ENCODE measurements around the gene RNF144B. TPM values are rescaled to one million over a fixed set of nuclear protein-coding genes. Genes with fewer than 3 reads are reported as not detected.

Gene RNF144B
- total RNA-seq, 1 donor from 2014 or later, result 13.5 TPM

GRCh38 chr6:18425218-18425617, 38.1 kb downstream of the RNF144B start:
- Mint-ChIP-seq H3K36me3 (ENCODE audit: low read depth) (peaks cover 32% of the 10 kb centered on the region), H3K9me3 (no peaks in the 10 kb centered on the region), H3K4me1 (peaks cover 19% of the 10 kb centered on the region), H3K27me3 (no peaks in the 10 kb centered on the region), H3K4me3 (no peak overlapping the region), H3K27ac (no peak overlapping the region)
- POLR2A ChIA-PET, result no interaction called here
- CTCF ChIA-PET, result no interaction called here
- ATAC-seq (ENCODE audit: low read depth) (no peak), DNase-seq (no peak)
- intact Hi-C loops (cut with micrococcal nuclease), result no loop called here
- TF ChIP-seq CTCF (IDR thresholded peaks at IDR 0.05), result no peak

- POLR2A ChIA-PET, result no interaction called here
- Mint-ChIP-seq H3K4me1 (peaks cover 12% of the 10 kb centered on the region), H3K36me3 (ENCODE audit: low read depth) (peaks cover 37% of the 10 kb centered on the region), H3K4me3 (no peak overlapping the region), H3K27ac (no peak overlapping the region), H3K27me3 (no peaks in the 10 kb centered on the region), H3K9me3 (no peaks in the 10 kb centered on the region)
- no peak for TF ChIP-seq CTCF (IDR thresholded peaks at IDR 0.05)
- intact Hi-C loops (cut with micrococcal nuclease), result no loop called here
- ATAC-seq (ENCODE audit: low read depth) (no peak), DNase-seq (no peak)
- CTCF ChIA-PET, result no interaction called here
Observed at GRCh38 chr6:18427296-18427695, 40.1 kb downstream of the RNF144B start.

GRCh38 chr6:18429655-18430297, 42.6 kb downstream of the RNF144B start:
- TF ChIP-seq CTCF (IDR thresholded peaks at IDR 0.05), result no peak
- DNase-seq (no peak), ATAC-seq (ENCODE audit: low read depth) (no peak)
- ChIA-PET POLR2A (no interaction called here), CTCF (no interaction called here)
- peaks cover 50% of the 10 kb centered on the region for H3K36me3 Mint-ChIP-seq (ENCODE audit: low read depth)
- intact Hi-C loops (cut with micrococcal nuclease), result no loop called here
- H3K4me3 Mint-ChIP-seq, result no peak overlapping the region
- H3K4me1 Mint-ChIP-seq, result peaks cover 5% of the 10 kb centered on the region
- no peak overlapping the region for H3K27ac Mint-ChIP-seq
- no peaks in the 10 kb centered on the region for H3K9me3 Mint-ChIP-seq
- no peaks in the 10 kb centered on the region for H3K27me3 Mint-ChIP-seq

DNA sequence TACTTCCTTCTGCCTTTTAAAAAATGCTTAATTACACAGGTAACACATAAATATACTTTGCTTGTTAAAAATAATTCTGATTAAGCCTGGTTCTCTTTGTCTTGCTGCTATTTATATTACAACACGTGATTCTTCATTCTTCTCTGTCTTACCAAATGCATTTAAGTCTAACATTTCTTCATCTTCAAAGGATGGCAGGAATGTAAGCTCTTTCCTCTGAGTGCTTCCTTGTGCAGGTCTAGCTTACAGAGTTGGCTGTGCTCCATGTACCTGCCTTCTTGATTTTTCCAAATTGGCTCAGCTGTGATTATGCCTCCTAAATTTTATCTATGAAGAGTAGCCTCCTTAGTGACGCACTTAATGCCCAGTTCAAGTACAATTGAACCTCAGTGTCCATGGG, 44.4 kb downstream of the RNF144B start:
- Mint-ChIP-seq H3K36me3 (ENCODE audit: low read depth) (peaks cover 54% of the 10 kb centered on the region), H3K27ac (no peak overlapping the region), H3K4me1 (peaks cover 3% of the 10 kb centered on the region), H3K27me3 (no peaks in the 10 kb centered on the region), H3K4me3 (no peak overlapping the region), H3K9me3 (no peaks in the 10 kb centered on the region)
- TF ChIP-seq CTCF (IDR thresholded peaks at IDR 0.05), result no peak
- ATAC-seq (ENCODE audit: low read depth), result no peak
- CTCF ChIA-PET, result no interaction called here
- no peak for DNase-seq
- POLR2A ChIA-PET, result no interaction called here
- intact Hi-C loops (cut with micrococcal nuclease), result no loop called here

- POLR2A ChIA-PET, result no interaction called here
- DNase-seq (no peak), ATAC-seq (ENCODE audit: low read depth) (no peak)
- TF ChIP-seq CTCF (IDR thresholded peaks at IDR 0.05), result no peak
- intact Hi-C loops (cut with micrococcal nuclease), result no loop called here
- Mint-ChIP-seq H3K36me3 (ENCODE audit: low read depth) (peaks cover 54% of the 10 kb centered on the region), H3K4me1 (peaks cover 4% of the 10 kb centered on the region), H3K9me3 (no peaks in the 10 kb centered on the region), H3K27ac (no peak overlapping the region), H3K27me3 (no peaks in the 10 kb centered on the region), H3K4me3 (no peak overlapping the region)
- CTCF ChIA-PET, result no interaction called here
Observed at GRCh38 chr6:18432180-18432579, 45.0 kb downstream of the RNF144B start.

Data from activated B cell treated with CpG ODN at 0.5 μM for 24 hours (primary cell).